ENCODE results near the gene ING1.

The ING1 gene

DNA sequence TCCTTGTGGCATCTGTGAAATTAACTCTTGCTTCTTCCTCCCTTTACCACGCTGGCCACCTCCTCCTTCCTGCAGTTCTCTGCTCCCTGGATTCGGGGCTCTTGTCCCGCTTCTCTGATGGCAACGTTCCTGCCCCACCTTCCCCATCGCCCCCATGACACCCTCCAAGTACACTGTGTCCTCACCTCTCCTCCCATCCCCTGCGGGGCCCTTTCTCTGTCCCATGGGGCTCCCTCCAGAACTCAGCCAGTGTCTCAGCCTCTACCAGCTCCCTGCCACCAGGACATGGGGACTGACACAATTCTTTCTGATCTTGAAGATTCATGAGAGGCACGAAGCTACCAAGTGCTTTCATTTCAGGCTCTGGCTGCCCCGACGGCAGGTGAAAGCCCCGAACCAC is 16.7 kb upstream of the ING1 start:
- DNase-seq: peak; percentile 39

DNA sequence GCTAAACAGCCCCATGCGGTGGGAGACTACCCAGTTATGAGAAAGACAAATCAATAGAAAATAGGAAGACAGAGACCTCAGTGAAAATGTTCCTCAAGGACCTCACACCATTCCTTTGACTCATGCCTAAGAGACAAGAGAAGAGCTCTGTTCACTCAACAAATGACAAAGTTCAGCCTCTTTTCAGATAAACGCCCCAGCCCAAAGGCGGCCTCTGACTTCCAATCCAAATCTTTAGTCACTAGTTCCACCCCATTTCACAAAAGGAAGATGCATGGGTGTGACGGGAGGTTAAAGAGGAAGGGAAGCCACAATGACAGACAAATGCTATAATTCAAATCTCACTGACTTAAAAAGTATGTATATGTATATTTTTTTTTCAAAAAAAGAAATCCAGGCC is 15.7 kb upstream of the ING1 start:
- DNase-seq: no peak

DNA sequence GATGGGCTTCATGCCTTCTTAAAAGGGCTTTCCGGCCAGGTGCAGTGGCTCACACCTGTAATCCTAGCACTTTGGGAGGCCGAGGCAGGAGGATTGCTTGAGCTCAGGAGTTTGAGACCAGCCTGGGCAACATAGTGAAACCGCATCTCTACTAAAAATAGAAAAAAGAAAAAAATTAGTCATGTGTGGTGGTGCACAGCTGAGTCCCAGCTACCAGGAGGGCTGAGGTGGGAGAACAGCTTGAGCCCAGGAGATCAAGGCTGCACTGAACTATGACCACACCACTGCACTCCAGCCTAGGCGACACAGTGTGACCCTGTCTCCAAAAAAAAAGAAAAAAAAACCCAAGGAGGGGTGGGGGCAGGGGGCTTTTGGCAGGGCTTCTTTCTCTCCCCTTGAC is 14.8 kb upstream of the ING1 start:
- peak; percentile 40 for DNase-seq

DNA sequence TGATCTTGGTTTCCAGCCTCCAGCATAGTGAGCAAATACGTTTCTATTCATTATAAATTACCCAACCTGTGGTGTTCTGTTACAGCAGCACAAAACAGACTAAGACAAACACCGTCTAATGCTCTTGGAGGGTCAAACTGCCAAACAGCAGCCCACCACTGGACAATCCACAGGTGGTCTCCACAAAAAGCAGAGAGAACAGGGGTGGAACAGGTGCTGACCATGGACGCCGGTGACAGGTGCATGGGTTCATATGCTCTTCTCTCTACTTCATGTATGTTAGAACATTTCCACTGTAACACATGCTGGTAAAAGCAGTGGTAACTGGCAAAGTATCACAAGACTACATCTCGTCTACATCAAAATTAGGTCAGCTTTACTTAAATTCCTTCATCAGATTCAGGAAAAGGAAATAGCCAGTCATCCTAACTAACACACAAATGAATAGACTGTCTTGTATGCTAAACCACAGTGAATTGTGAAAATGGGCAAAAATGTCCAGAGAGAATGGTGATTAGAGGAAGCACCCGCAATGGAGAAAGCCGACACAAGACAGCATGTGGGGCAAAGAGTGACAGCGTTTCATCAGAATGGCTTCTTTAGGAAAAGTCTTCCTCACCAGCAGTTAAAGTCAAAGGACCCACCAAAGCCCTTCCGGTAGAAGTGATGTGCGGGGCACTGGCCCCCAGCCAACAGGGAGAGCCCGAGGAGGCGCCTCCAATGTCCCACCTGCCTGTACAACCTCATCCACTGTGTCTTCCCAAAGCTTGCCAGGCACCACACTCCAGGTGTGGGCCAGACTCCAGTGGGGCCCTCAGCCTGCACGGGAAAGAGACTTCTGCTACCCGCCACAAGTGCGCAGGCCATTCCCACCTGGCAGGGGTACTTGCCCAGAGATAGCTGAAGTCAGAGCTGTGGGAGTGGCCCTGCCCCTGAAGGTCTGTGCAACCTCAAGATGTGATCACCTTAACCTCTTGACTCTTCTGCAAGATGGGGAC is 14.1 kb upstream of the ING1 start:
- DNase-seq: peak; percentile 40

DNA sequence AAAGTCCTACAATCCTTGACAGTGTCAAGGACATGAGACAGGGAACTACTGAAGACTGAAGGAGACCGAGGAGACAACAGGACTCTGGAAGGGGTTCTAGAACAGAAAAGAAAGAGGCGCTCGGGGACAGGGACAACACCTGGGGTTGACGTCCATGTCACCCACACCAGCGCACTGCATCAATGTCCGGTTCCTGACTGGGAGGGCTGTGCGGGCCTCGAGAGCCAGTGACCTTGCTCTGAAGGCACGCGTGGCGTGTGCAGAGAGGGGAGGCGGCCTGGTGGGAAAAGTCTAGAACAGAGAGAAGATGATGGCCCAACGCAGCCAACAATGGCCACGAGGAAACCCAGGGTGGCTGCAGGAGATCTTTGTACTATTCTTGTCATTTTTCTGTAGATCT is 13.3 kb upstream of the ING1 start:
- no peak for DNase-seq

DNA sequence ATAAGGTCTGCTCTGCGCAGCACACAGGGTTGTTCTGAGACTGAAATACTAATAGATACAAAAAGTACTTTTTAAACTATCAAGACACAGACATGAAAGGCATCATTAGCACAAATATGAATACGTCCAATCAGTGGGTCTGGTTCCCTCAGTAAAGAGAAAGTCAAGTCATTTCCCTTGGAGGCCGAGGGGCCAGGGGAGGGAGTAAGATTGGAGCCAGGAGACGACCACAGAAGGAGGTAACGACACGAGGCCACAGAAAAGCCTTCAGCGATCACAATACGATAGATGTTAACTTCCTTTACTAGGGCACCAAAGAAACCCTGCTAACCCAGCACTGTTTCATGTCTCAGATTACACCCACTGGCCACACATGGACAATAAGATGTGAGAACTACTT is 12.9 kb upstream of the ING1 start:
- DNase-seq: peak; percentile 28

DNA sequence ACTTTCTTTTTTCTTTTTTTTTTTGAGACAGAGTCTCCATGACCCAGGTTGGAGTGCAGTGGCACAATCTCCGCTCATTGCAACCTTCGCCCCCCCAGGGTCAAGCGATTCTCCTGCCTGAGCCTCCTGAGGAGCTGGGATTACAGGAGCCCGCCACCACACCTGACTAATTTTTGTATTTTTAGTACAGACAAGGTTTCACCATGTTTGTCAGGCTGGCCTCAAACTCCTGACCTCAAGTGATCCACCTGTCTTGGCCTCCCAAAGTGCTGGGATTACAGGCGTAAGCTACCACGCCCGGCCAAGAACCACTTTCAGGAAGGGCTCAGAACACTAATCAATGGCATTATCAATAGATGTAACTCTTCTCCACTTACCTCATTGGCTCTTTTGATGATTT is 12.4 kb upstream of the ING1 start:
- peak; percentile 29 for DNase-seq

DNA sequence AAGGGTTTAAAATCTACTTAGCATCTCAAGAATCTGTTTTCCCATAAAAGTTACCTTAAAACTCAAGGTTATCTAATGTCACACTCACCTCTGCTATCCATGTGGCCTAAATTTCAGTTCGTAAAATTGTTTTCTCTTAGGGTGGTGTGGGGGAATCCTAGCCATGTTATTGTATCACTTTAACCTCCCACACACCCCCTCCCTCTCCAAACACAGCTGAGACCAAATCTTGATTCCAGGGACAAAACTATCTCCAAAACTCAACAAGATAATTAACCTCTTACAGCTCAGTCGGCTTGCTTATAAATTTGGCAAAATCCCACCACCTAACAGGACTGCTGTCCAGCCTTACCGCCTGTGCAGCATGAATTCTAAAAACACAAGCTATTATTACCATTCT is 11.4 kb upstream of the ING1 start:
- no peak for DNase-seq

DNA sequence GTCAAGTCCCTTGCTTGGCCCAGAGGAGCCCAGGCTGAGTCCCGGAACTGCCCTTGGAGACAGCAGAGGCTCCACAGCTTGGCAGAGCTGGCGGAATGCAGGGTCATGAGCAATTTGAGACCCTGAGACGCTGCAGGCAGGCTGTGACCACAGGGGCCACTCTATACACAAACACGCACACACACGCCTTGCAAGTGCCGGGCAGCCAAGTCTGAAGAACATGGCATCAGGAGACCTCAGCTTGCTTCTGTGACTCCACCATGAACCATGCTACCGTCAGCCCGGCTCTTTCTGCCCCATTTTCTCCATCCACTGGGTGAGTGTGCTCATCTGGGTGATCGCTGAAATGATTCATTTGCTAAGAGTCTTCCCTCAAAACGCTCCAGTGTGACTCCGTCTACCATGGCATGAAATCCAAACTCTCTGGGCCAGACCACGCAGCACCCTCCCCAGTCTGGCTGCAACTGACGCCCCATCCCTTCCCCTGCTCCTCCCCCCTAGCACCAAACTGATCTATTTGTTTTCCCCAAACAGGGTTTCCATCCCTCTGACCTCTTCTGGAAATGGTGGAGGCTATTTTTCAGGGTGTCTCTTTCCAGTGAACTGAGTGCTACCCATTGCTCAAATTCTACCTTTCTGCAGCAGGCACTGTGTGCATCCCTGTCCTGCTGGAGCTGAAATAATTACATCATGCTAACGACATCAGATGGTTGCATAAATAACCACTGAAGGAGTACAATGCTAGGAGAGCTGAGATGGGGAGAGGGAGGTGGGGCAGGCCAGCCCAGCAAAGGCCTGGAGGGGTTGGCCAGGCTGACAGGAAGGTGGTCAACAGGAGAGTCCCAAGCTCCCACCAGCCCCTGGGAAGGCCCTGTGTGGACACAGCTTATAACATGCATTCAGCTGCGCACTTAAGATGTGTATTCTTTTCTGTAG is 10.6 kb upstream of the ING1 start:
- DNase-seq: peak; percentile 46

DNA sequence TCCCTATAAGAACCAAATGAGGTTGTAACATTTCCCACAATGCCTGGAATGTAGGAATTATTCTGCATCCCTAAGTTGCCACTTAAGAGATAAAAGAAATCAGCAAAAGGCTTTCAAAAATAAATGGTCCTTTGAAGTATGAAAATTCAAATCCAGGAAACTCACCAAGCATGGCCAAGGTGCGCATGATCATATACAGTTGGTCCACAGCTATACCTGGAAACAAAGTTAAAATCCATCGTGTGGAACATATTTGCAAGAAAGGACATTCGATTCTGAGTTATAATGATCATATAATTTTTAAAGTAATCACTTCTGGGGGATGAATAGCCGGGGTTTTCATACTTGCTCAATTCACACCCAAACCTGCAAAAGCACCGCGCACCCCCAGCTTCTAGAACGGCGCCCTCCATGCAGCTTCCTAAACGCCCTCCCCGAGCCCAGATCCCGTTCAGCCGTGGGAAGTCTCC is 8.1 kb upstream of the ING1 start:
- no peak for DNase-seq

DNA sequence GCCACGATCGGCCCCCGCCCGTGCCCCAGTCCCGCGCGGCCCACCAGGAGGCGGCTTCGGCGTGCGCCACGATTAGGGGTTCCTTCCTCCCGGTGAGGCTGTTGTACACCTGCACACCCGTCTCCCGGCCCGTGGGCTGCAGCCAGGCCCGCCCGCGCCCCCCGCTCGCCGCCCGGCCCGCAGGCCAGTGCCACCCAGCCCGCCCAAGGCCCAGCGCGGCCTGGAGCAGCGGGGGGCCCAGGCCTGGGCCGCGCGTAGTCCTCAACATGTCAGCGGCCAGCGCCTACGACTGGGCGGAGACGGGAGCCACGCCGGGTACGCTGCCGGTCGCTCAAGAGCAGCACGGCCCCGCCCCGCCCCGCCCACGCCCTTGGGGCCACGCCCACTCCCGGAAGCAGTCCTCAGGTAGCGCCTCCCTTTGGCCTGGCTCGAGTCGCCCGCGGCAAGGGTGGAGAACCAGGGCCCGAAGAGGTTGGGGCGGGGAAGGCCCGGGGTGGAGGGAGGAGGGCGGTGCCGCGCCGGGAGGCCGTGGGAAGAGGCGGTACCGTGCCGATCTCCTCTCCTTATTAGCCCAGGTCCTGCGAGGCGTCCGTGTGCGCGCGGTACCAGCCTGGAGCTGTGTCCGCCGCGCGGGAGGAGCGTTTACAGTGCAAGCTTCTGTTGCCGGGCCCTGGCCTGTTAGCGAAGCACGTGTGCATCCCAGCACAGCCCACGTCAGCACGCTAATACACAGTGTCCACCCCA is 7.5 kb upstream of the ING1 start, which contains the start of gene CARS2:
Gene CARS2 (minus strand): TSS at position 291 of the 744 bp plus-strand sequence. CDS start 23 bp downstream, at position 268.
- peak; percentile 96 for DNase-seq

DNA sequence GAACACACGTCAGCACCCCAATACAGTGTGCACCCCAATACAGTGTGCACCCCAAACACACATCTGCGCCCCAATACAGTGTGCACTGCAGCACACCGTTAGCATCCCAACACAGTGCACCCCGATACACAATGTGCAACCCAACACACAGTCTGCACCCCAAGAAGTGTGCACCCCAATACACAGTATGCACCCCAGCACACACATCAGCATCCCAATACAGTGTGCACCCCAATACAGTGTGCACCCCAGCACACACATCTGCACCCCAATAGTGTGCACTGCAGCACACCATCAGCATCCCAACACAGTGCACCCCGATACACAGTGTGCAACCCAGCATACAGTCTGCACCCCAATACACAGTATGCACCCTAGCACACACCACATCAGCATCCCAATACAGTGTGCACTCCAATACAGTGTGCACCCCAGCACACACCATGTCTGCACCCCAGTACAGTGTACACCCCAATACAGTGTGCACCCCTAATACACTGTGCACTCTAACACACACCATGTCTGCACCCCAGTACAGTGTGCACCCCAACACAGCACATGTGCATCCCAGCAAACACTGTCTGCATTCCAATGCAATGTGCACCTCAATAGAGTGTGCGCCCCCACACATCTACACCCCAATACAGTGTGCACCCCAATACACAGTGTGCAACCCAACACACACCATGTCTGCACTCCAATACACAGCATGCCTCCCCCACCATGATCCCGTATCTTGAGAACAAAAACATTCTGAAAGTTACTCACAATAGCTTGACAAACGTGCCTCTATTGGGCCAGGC is 6.7 kb upstream of the ING1 start:
- DNase-seq: peak; percentile 44

DNA sequence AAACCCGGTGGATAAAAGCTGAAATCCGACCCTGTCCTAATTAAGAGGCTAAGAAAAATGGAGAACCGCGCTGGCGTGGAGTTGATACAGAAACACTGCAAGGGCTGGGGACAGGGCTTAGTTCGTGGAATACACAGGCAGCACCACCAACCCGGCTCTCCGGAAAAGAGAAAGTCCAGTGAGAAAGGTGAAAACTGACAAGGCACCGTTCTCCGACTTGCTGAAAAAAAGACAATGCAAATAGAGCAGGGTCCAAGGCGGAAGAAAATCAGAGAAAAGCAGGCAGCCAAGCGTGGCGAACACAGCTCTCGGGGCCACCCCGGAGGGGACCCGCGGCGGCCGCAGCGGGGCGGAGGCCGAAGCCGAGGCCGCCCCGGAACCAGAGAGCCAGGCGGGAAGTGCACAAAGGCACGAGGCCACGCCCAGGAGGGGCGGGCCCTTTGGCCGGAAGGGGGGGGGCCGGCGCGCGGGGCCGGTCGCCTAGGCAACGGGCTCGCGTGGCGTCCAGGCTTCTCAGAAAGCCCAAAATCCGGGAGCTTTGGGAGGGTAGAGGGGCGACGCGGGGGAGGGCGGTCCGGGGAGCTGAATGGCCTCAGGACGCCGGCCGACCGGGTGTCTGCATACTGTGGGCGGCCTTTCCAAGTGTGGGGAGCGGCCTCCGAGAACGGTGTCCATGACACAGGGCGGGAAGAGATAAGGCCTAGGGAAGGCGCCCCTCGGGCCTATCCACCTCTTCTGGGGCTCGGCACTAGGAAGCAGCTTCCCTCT is 1.2 kb upstream of the ING1 start:
- DNase-seq: peak; percentile 92

DNA sequence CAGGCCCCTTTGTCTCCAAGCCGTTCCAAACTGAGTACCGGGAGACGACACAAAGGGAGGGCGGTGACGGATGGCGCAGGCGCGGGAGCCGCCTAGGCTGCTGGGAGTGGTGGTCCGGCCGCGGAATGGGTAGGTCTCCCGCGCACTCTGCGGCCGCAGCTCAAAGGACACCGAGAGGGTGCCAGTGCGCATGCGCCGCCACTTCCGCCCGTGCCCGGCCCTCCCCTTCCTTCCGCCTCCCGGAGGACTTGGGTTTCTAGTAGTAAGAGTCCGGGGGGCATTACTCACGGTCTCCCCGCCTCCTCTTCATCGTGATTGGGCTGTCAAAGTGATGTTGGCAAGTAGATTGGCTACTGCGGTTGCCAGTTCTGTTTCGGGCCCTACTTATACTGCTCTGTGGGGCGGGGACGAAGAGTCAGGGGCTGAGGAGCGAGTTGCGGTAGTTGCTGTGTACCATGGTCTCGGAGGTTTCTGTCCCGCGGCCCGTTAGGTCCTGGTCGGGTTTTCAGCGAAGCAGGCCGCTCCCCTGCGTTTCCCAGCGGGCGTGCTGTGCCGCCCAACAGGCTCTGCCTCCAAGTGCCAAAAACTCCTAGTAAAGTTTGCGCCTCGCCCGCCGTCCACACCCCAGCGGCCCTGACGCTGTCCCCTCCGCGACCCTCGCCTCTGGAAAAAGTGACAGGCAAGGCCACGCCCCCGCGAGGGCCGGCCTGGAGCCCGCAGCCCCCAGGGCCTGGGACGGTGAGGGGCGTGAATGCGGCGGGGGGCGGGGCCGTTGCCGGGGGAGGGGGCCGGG is 455 bp upstream of the ING1 start:
- DNase-seq: peak; percentile 99

DNA sequence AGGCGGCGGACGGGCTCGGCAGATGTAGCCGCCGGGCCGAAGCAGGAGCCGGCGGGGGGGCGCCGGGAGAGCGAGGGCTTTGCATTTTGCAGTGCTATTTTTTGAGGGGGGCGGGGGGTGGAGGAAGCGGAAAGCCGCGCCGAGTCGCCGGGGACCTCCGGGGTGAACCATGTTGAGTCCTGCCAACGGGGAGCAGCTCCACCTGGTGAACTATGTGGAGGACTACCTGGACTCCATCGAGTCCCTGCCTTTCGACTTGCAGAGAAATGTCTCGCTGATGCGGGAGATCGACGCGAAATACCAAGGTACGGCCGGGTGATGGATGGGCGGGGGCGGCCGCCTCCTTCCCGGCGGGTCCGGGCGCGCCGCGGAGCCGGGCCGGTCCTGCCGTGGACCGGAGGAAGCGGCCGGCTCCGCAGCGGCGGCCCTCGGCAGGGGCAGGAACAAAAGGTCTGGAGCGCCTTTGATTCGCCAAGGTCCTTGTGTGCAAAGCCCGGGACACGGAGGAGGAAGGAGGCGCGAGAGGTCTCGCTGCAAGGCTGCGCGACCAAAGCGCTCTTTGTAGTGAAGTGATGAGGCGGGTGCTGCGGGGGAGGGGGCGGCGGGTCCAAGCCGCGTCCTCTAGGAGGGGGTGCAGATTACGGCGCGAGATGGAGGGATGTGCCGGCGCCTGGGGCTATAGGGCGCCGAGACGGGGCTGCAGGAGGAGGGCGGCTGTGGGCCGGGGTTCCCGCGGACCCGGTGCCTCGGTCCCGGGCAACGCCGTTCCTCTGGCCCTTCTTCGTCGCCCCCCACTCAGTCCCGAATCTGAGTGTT is 689 bp downstream of the ING1 start:
- peak; percentile 82 for DNase-seq

DNA sequence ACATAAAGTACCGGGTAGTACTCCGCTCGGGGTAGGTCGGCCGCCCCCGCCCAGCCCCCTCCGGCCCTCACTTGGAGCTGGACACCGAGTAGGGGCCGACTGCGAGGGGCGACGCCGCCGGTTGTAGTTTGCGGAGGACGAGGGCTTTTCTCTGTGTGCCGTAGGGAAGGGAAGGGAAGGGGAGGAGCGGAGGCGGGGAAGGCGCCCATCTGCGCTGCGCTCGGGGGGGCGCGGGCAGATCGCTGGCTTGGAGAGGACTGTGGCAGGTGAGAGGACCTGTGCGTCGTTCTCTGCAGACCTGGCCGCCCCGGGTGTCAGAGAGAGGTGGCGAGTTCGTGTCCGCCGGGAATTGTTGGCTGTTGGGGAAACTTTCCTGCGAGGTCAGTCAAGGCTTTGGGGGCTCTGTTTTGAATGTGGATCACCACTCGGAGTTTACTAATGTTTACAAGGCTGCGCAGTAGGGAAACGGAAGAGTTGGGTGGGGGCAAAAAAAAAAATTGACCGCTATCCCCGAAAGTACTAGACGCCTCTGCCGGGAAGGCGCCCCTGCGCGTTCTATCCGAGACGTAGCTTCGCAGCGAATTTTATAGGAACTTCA is 1.4 kb downstream of the ING1 start:
- peak; percentile 78 for DNase-seq

DNA sequence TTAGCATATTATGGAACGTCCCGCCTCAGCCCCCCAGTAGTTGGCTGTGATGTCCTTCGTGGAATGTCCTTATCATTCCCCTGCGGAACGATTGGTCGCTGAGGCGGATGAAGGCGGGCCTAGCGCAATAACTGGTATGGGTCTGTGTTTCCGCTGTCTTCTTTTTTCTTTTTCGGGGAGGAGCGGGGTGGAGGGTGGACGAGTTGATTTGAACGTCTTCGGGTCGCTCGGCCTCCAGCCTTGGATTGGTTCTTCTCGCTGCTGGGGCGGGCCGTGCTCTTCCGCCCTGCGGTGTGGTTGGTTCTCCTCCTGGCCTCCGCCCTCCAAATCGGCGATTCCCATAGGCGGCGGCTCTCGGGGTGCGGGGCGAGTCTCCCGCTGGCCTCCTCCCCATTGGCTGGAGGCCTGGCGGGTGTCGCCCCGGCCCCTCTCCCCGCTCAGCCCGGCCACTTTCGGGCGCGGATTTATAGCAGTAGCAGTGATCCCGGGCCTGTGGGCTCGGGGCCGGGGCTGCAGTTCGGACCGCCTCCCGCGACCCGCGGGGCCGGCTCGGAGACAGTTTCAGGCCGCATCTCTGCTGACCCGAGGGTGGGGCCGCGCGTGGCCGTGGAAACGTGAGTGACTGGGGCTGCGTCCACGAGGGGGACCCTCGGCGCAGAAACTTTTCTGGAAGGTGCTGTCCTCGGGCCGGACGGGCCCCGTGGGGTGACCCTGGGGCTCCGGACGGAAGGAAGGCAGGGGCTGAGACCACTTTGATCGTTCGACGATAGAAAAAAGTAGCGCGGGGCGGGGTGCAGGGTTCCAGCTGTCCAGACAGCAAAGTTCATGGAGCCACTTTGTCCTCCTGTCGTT is 2.1 kb downstream of the ING1 start:
- DNase-seq: peak; percentile 94

DNA sequence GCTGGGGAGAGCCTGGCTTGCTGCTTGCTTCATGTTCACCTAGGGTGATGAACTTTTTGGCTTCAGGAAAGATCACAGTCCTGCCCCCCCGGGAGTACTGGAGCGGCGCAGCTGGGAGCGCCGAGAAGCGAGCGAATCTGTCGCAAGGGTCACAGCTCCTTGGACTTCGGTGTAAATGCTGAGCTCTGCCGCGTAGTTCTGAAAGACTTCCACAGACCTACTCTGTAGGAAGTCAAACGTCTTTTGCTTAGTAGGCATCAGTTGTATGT is 2.7 kb downstream of the ING1 start:
- no peak for DNase-seq
